Neural cell (in vitro differentiated cells): Measurements from ENCODE around the gene IMMP2L. TPM values are rescaled to one million over a fixed set of nuclear protein-coding genes. Genes with fewer than 3 reads are reported as not detected.

ENCODE experiments used
- H2AFZ ChIP-seq: fragments of 200-600, 300-800 bp; sonication (generic), shearing (Covaris generic); 2 replicates; pipeline ENCODE4 v1.6.0; 2014; ENCODE audit warnings: low read depth, mild to moderate bottlenecking, antibody characterized with exemption, low read length, moderate library complexity
- H3F3A ChIP-seq: fragments of 200-600 bp; shearing (Covaris generic); 2 replicates; pipeline ENCODE4 v1.6.1; 2016; ENCODE audit warnings: mild to moderate bottlenecking, moderate library complexity, mixed read lengths, antibody characterized with exemption, low read length; ENCODE audit not compliant: insufficient read depth, poor library complexity, severe bottlenecking
- H3K27ac ChIP-seq: fragments of 200-600, 300-800 bp; sonication (generic), shearing (Covaris generic); 2 replicates; pipeline ENCODE4 v1.5.1; 2014; ENCODE audit warnings: mild to moderate bottlenecking, low read length, moderate library complexity
- H3K27me3 ChIP-seq: fragments of 300-800, 200-600 bp; sonication (generic), shearing (Covaris generic); 2 replicates; pipeline ENCODE4 v1.6.0; 2014; ENCODE audit warnings: mild to moderate bottlenecking, low read depth, low read length, moderate library complexity; ENCODE audit not compliant: insufficient read depth
- H3K36me3 ChIP-seq: fragments of 300-800, 200-600 bp; sonication (generic), shearing (Covaris generic); 2 replicates; pipeline ENCODE4 v1.5.1; 2014; ENCODE audit warnings: mild to moderate bottlenecking, antibody characterized with exemption, low read length, moderate library complexity; ENCODE audit not compliant: insufficient read depth
- H3K4me2 ChIP-seq: fragments of 300-800, 200-600 bp; sonication (generic), shearing (Covaris generic); 2 replicates; pipeline ENCODE4 v1.6.0; 2014; ENCODE audit warnings: mild to moderate bottlenecking, low read length
- H3K4me3 ChIP-seq: fragments of 300-800, 200-600 bp; sonication (generic), shearing (Covaris generic); 2 replicates; pipeline ENCODE4 v1.5.1; 2014; ENCODE audit warnings: mild to moderate bottlenecking, low read length, moderate library complexity
- H3K79me2 ChIP-seq: fragments of 200-600 bp; shearing (Covaris generic); replicated peaks from 2 replicates; pipeline ENCODE4 v1.6.0; 2014; ENCODE audit warnings: mild to moderate bottlenecking, low read length, moderate library complexity; ENCODE audit not compliant: insufficient read depth
- H3K9ac ChIP-seq: fragments of 300-800, 200-600 bp; sonication (generic), shearing (Covaris generic); 2 replicates; pipeline ENCODE4 v1.6.1; 2016; ENCODE audit warnings: mild to moderate bottlenecking, low read length, mixed read lengths
- H3K9me2 ChIP-seq: fragments of 200-600 bp; shearing (Covaris generic); 2 replicates; pipeline ENCODE4 v1.6.1; 2016; ENCODE audit warnings: mild to moderate bottlenecking, low read length, mixed read lengths; ENCODE audit not compliant: insufficient read depth
- H3K9me3 ChIP-seq: fragments of 200-600, 300-800 bp; sonication (generic), shearing (Covaris generic); 2 replicates; pipeline ENCODE4 v1.6.1; 2016; ENCODE audit warnings: mild to moderate bottlenecking, mixed run types, low read length, moderate library complexity, mixed read lengths
- H4K20me1 ChIP-seq: fragments of 200-600 bp; shearing (Covaris generic); 2 replicates; pipeline ENCODE4 v1.6.1; 2016; ENCODE audit warnings: mild to moderate bottlenecking, mixed run types; ENCODE audit not compliant: insufficient read depth
- CTCF ChIP-seq: fragments of 450-650 bp; IDR thresholded peaks from 2 replicates; pipeline ENCODE4 v1.5.1; 2014; ENCODE audit warnings: antibody characterized with exemption, mild to moderate bottlenecking, moderate library complexity; ENCODE audit not compliant: poor library complexity, severe bottlenecking
- EP300 ChIP-seq: fragments of 450-650 bp; conservative IDR thresholded peaks from 2 replicates; pipeline ENCODE4 v1.6.1; 2014; ENCODE audit warnings: antibody characterized with exemption, mild to moderate bottlenecking, moderate library complexity; ENCODE audit not compliant: poor library complexity, severe bottlenecking
- EZH2 ChIP-seq: fragments of 200-600, 300-800 bp; shearing (Covaris generic), sonication (generic); IDR thresholded peaks from 2 replicates; pipeline ENCODE4 v1.6.1; 2014; ENCODE audit warnings: antibody characterized with exemption, low read length, borderline replicate concordance, mild to moderate bottlenecking; ENCODE audit not compliant: insufficient read depth, poor library complexity, severe bottlenecking
- MXI1 ChIP-seq: fragments of 450-650 bp; conservative IDR thresholded peaks from 2 replicates; pipeline ENCODE4 v1.6.1; 2014; ENCODE audit warnings: antibody characterized with exemption, mild to moderate bottlenecking; ENCODE audit not compliant: poor library complexity, severe bottlenecking
- POLR2AphosphoS5 ChIP-seq: IDR thresholded peaks from 2 replicates; pipeline ENCODE4 v1.6.1; 2012
- RAD21 ChIP-seq: fragments of 450-650 bp; conservative IDR thresholded peaks from 2 replicates; pipeline ENCODE4 v1.6.1; 2014; ENCODE audit warnings: antibody characterized with exemption, mild to moderate bottlenecking, moderate library complexity
- REST ChIP-seq: IDR thresholded peaks from 2 replicates; pipeline ENCODE4 v1.6.1; 2012; ENCODE audit warnings: borderline replicate concordance
- SMC3 ChIP-seq: fragments of 450-650 bp; conservative IDR thresholded peaks from 2 replicates; pipeline ENCODE4 v1.6.1; 2014; ENCODE audit warnings: antibody characterized with exemption, mild to moderate bottlenecking, moderate library complexity; ENCODE audit not compliant: poor library complexity
- TAF1 ChIP-seq: IDR thresholded peaks from 2 replicates; pipeline ENCODE4 v1.6.1; 2012; ENCODE audit warnings: low read depth
- polyA plus RNA-seq: library from polyadenylated mRNA; depleted of rRNA; stranded (reverse); fragments of >200 nt; gene quantifications from 2 replicates; pipeline ENCODE4 v1.2.3, GENCODE V29; 2014

The IMMP2L gene
- polyA plus RNA-seq, 1 donor from 2014 or later = 9.7 TPM

DNA sequence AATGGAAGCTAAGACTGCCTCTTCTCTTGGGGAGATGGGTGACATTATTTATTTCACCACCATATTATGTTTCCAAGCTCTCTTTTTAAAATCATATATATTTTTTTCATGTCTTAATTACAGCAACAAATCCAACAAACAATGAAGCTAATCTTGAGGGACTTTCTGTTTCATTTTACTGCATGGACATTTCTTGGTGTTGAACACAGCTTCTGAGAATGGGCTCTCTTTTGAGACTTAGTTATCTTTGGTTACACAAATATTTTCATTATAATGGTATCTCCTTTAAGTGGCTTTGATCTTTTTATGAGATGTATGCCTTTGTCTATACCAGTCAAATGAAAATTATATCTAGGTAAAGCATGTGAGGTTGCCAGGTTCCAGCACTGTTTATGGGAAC, 681.3 kb downstream of the IMMP2L start:
- no peak overlapping the region for H3K4me2 ChIP-seq
- H3K9me3 ChIP-seq = no peaks in the 10 kb centered on the region
- H3K9ac ChIP-seq = no peak overlapping the region
- H2AFZ ChIP-seq = no peak overlapping the region
- H3K27me3 ChIP-seq = no peaks in the 10 kb centered on the region
- H3K27ac ChIP-seq = no peak overlapping the region
- no peaks in the 10 kb centered on the region for H3K36me3 ChIP-seq
- no peak for TF ChIP-seq POLR2AphosphoS5
- no peak for TF ChIP-seq REST
- no peak for TF ChIP-seq SMC3
- TF ChIP-seq RAD21 = no peak
- no peak for TF ChIP-seq EZH2
- TF ChIP-seq EP300 = no peak
- TF ChIP-seq TAF1 = no peak
- no peaks in the 10 kb centered on the region for H3F3A ChIP-seq
- no peaks in the 10 kb centered on the region for H3K9me2 ChIP-seq
- H3K79me2 ChIP-seq = no peaks in the 10 kb centered on the region
- H3K4me3 ChIP-seq = no peak overlapping the region
- no peaks in the 10 kb centered on the region for H4K20me1 ChIP-seq

DNA sequence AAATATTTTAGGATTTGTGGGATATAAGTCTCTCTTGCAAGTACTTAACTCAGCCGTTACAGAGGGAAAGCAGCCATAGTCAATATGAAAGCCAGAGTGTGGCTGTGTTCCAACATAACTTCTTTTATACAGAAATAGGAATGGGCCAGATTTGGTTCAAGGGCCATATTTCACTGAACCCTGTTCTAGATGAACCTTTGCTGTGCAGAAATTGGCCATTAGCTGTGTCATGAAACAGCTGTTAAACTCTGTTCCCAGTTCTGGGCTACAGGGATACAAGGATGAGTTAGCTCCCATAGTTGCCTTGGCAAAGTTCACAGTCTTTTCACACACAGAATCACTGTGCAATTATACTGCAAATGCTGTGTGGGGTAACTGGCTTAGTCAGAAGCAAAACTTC, 685.3 kb downstream of the IMMP2L start:
- H4K20me1 ChIP-seq = no peaks in the 10 kb centered on the region
- no peak overlapping the region for H3K9ac ChIP-seq
- no peak for TF ChIP-seq RAD21
- TF ChIP-seq CTCF = no peak
- TF ChIP-seq EP300 = no peak
- TF ChIP-seq REST = no peak
- no peak for TF ChIP-seq POLR2AphosphoS5
- no peak for TF ChIP-seq TAF1
- no peak for TF ChIP-seq MXI1
- no peak for TF ChIP-seq EZH2
- H3K79me2 ChIP-seq = no peaks in the 10 kb centered on the region
- no peak overlapping the region for H3K27ac ChIP-seq
- no peaks in the 10 kb centered on the region for H3K9me3 ChIP-seq
- H3F3A ChIP-seq = no peaks in the 10 kb centered on the region
- no peaks in the 10 kb centered on the region for H3K9me2 ChIP-seq
- no peaks in the 10 kb centered on the region for H3K36me3 ChIP-seq
- no peak overlapping the region for H3K4me3 ChIP-seq
- no peak overlapping the region for H2AFZ ChIP-seq
- no peaks in the 10 kb centered on the region for H3K27me3 ChIP-seq
- no peak overlapping the region for H3K4me2 ChIP-seq
